Smooth muscle cell (in vitro differentiated cells): Measurements from ENCODE around the gene ITGA1. TPM values are rescaled to one million over a fixed set of nuclear protein-coding genes. Genes with fewer than 3 reads are reported as not detected.
A peak's percentile ranks its signal among the peaks of the same experiment; 100 is the strongest.

Experiments used
- DNase-seq: peaks from one replicate; lab custom pipeline; 2025; ENCODE audit not compliant: unreplicated experiment; lab: John Stamatoyannopoulos, UW
- H2AFZ ChIP-seq: fragments of 200-600 bp; sonication (generic); 2 replicates; pipeline ENCODE4 v1.6.0; 2016; ENCODE audit warnings: antibody characterized with exemption, low read depth, mild to moderate bottlenecking
- H3F3A ChIP-seq: fragments of 200-600 bp; sonication (generic); 2 replicates; pipeline ENCODE4 v1.6.0; 2017; ENCODE audit warnings: antibody characterized with exemption, low read depth
- H3K27ac ChIP-seq: fragments of 200-600 bp; sonication (generic); 2 replicates; pipeline ENCODE4 v1.5.1; 2016; ENCODE audit warnings: low read depth, mild to moderate bottlenecking
- H3K27me3 ChIP-seq: fragments of 200-600 bp; sonication (generic); 2 replicates; pipeline ENCODE4 v1.6.1; 2016; ENCODE audit warnings: low read depth, mild to moderate bottlenecking
- H3K36me3 ChIP-seq: fragments of 200-600 bp; sonication (generic); 2 replicates; pipeline ENCODE4 v1.5.1; 2016; ENCODE audit warnings: low read depth
- H3K4me1 ChIP-seq: fragments of 200-600 bp; sonication (generic); 2 replicates; pipeline ENCODE4 v1.5.1; 2016; ENCODE audit warnings: low read depth
- H3K4me2 ChIP-seq: fragments of 200-600 bp; sonication (generic); 2 replicates; pipeline ENCODE4 v1.6.0; 2016; ENCODE audit warnings: mild to moderate bottlenecking
- H3K4me3 ChIP-seq: fragments of 200-600 bp; sonication (generic); 2 replicates; pipeline ENCODE4 v1.5.1; 2016; ENCODE audit warnings: mild to moderate bottlenecking
- H3K79me2 ChIP-seq: fragments of 200-600 bp; sonication (generic); 2 replicates; pipeline ENCODE4 v1.6.0; 2016; ENCODE audit warnings: low read depth, mild to moderate bottlenecking
- H3K9ac ChIP-seq: fragments of 200-600 bp; sonication (generic); 2 replicates; pipeline ENCODE4 v1.6.0; 2016; ENCODE audit warnings: low read depth
- H3K9me3 ChIP-seq: fragments of 200-600 bp; sonication (generic); replicated peaks from 2 replicates; pipeline ENCODE4 v1.5.1; 2016; ENCODE audit warnings: low read depth
- H4K20me1 ChIP-seq: fragments of 200-600 bp; sonication (generic); 2 replicates; pipeline ENCODE4 v1.6.0; 2016; ENCODE audit warnings: low read depth
- WGBS: methylation state at CpG from one replicate; pipeline ENCODE4 v1.1.7; 2016; ENCODE audit warnings: low lambda C conversion rate; 5-methylcytosine and 5-hydroxymethylcytosine counted together
- polyA plus RNA-seq: library from polyadenylated mRNA; unstranded; fragments of >200 nt; fragmentation: Nextera tagmentation; extraction: Ambion mirVana; gene quantifications from 2 replicates; pipeline ENCODE4 v1.2.1, GENCODE V29; 2016
- total RNA-seq: library from RNA; depleted of rRNA; stranded (reverse); fragments of >200 nt; gene quantifications from 2 replicates; pipeline ENCODE4 v1.2.3, GENCODE V29; 2014
- TF ChIP-seq, protein P1 (sequence below): fragments of 200-600 bp; sonication (generic); IDR thresholded peaks from 2 replicates; pipeline ENCODE4 v1.5.1; 2017; ENCODE audit warnings: borderline replicate concordance, mild to moderate bottlenecking, antibody characterized with exemption; ENCODE audit not compliant: insufficient read depth, poor library complexity, severe bottlenecking

The ITGA1 gene
- total and polyA plus RNA-seq, 2 experiments from 2014 or later, result 85.2 to 250 TPM

DNA sequence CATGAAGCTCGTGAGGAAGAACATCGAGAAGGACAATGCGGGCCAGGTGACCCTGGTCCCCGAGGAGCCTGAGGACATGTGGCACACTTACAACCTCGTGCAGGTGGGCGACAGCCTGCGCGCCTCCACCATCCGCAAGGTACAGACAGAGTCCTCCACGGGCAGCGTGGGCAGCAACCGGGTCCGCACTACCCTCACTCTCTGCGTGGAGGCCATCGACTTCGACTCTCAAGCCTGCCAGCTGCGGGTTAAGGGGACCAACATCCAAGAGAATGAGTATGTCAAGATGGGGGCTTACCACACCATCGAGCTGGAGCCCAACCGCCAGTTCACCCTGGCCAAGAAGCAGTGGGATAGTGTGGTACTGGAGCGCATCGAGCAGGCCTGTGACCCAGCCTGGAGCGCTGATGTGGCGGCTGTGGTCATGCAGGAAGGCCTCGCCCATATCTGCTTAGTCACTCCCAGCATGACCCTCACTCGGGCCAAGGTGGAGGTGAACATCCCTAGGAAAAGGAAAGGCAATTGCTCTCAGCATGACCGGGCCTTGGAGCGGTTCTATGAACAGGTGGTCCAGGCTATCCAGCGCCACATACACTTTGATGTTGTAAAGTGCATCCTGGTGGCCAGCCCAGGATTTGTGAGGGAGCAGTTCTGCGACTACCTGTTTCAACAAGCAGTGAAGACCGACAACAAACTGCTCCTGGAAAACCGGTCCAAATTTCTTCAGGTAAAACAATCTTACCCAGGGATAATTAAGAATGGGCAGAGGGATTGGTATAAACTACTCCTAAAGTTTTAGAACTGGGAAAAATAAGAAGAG lies 12.9 kb downstream of the ITGA1 start:
- peak; percentile 33 for DNase-seq
- Histone ChIP-seq H3K4me2 (peak overlapping the region; percentile 85), H3K4me3 (peak overlapping the region; percentile 56), H3K27ac (peak overlapping the region; percentile 94), H2AFZ (no peak overlapping the region), H3K27me3 (no peaks in the 10 kb centered on the region), H3K36me3 (no peaks in the 10 kb centered on the region), H3F3A (peaks cover 29% of the 10 kb centered on the region), H3K9me3 (no peaks in the 10 kb centered on the region), H3K9ac (peak overlapping the region; percentile 88), H3K79me2 (peaks cover 86% of the 10 kb centered on the region), H4K20me1 (peaks cover 48% of the 10 kb centered on the region), H3K4me1 (peaks cover 38% of the 10 kb centered on the region)
- 2% methylated on average over 31 of the region's 31 CpGs for WGBS
- TF ChIP-seq, protein P1, sequence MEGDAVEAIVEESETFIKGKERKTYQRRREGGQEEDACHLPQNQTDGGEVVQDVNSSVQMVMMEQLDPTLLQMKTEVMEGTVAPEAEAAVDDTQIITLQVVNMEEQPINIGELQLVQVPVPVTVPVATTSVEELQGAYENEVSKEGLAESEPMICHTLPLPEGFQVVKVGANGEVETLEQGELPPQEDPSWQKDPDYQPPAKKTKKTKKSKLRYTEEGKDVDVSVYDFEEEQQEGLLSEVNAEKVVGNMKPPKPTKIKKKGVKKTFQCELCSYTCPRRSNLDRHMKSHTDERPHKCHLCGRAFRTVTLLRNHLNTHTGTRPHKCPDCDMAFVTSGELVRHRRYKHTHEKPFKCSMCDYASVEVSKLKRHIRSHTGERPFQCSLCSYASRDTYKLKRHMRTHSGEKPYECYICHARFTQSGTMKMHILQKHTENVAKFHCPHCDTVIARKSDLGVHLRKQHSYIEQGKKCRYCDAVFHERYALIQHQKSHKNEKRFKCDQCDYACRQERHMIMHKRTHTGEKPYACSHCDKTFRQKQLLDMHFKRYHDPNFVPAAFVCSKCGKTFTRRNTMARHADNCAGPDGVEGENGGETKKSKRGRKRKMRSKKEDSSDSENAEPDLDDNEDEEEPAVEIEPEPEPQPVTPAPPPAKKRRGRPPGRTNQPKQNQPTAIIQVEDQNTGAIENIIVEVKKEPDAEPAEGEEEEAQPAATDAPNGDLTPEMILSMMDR, result no peak

DNA sequence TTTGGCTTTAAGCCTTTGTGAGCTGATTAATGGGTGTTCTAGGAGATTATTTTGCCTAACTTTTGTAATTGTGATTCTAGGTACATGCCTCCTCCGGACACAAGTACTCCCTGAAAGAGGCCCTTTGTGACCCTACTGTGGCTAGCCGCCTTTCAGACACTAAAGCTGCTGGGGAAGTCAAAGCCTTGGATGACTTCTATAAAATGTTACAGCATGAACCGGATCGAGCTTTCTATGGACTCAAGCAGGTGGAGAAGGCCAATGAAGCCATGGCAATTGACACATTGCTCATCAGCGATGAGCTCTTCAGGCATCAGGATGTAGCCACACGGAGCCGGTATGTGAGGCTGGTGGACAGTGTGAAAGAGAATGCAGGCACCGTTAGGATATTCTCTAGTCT lies 13.6 kb downstream of the ITGA1 start:
- peaks cover 54% of the 10 kb centered on the region for H4K20me1 ChIP-seq
- TF ChIP-seq, protein P1, result no peak
- no peaks in the 10 kb centered on the region for H3K36me3 ChIP-seq
- H3K4me1 ChIP-seq, result peaks cover 38% of the 10 kb centered on the region
- peak overlapping the region; percentile 56 for H3K4me3 ChIP-seq
- H3K27me3 ChIP-seq, result no peaks in the 10 kb centered on the region
- WGBS, result 9% methylated on average over 8 of the region's 8 CpGs
- DNase-seq, result no peak
- H3K9ac ChIP-seq, result peak overlapping the region; percentile 88
- no peak overlapping the region for H2AFZ ChIP-seq
- H3K4me2 ChIP-seq, result peak overlapping the region; percentile 85
- peaks cover 86% of the 10 kb centered on the region for H3K79me2 ChIP-seq
- peak overlapping the region; percentile 94 for H3K27ac ChIP-seq
- peaks cover 29% of the 10 kb centered on the region for H3F3A ChIP-seq
- no peaks in the 10 kb centered on the region for H3K9me3 ChIP-seq

DNA sequence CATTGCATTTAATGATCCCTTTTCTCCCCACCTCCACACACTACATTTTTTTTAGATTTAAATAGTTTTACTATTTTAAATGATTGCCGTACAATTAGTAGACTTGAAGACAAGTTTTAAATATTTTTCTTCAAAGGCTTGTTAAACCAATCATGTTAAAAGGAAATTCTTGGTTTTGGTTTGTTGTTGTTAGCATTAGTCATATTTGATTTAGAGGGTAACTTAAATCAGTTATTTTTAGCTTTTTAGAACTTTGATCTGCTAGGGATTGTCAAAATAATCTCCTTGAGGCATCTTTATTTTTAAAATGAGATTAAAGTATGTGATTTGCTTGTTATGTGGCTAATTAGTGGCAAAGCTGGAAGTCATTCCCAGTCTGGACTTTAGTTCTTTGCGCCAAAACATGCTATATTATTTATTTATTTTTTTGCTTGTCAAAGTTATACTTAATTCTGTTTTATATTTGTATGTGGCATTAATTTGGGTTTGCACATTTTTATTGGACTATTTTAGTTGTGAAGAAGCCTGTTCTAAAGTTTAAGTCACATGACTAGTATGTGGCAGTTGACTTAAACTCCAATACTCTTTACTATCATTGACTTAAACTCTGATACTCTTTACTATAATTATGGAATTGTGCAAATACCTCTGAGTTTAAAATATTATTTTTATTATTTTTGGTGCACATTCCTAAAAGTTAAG lies 14.7 kb downstream of the ITGA1 start:
- Histone ChIP-seq H2AFZ (no peak overlapping the region), H4K20me1 (peaks cover 60% of the 10 kb centered on the region), H3K27ac (peak overlapping the region; percentile 94), H3K79me2 (peaks cover 86% of the 10 kb centered on the region), H3K9ac (peak overlapping the region; percentile 88), H3F3A (peaks cover 23% of the 10 kb centered on the region), H3K36me3 (no peaks in the 10 kb centered on the region), H3K27me3 (no peaks in the 10 kb centered on the region), H3K4me2 (peak overlapping the region; percentile 85), H3K4me1 (peaks cover 42% of the 10 kb centered on the region), H3K4me3 (peak overlapping the region; percentile 56), H3K9me3 (no peaks in the 10 kb centered on the region)
- WGBS, result 25% methylated on average over 2 of the region's 2 CpGs
- TF ChIP-seq, protein P1, result no peak
- no peak for DNase-seq
